Measurements from ENCODE around the gene POC1A. TPM values are rescaled to one million over a fixed set of nuclear protein-coding genes. Genes with fewer than 3 reads are reported as not detected.

The POC1A gene
- total RNA-seq, 2 experiments from 2014 or later = 31.7 to 32.3 TPM

DNA sequence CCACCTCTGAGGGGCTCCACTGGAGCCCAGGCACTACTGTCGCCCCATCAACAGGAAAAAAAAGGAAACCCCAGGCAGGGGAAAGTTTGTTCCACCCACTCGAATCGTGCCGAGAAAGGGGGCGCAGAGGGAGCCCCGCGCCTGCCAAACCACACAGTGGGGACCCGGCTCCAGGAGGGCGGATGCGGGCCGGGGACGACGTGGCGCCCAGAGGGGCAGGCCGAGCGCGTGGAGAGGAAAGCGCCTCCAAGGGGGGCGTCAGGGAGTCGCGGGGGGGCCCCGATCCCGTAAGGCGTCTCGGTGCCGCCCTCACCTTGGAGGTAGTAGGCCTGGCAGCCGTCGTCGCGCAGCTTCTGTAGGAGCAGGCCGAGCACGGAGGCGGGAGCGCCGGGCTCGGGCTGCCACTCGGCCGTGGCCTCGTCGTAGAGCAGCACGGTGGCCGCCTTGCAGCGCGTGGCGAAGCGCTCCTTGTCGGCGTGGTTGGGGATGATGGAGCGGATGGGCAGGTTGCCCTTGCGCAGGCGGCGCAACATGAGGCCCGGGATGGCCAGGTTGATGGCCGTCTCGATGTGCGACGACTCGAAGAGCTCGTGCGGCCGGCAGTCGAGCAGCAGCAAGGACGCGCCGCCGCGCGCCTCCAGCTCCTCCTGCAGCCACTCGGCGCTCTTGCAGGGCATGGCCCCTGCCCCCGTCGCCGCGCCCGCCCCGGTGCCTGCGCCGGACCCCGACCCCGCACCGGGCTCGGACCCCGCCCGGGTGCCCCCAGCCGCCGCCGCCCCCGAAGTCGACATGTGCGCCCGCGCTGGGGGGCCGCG, 98.5 kb downstream of the POC1A start:
- DNase-seq = peak; percentile 56
- Mint-ChIP-seq H3K4me3 (peak overlapping the region; percentile 86), H3K4me1 (ENCODE audit: low read depth) (peaks cover 43% of the 10 kb centered on the region), H3K36me3 (ENCODE audit: low read depth) (peaks cover 34% of the 10 kb centered on the region), H3K27ac (peak overlapping the region; percentile 89), H3K9me3 (ENCODE audit: insufficient read depth) (no peaks in the 10 kb centered on the region), H3K27me3 (ENCODE audit: low read depth) (no peaks in the 10 kb centered on the region)
- CTCF ChIA-PET = interaction anchor here (0.7 to 2.8 kb wide), 16 partner anchors 9 to 162 kb away, joined by 3 to 36 read pairs (median 5); partner anchors contain the start of genes ABHD14B, ACY1, POC1A and RPL29
- peak; percentile 20 for ATAC-seq
- POLR2A ChIA-PET = interaction anchor here (0.8 to 1.7 kb wide), 4 partner anchors 10 to 113 kb away, joined by 4 to 11 read pairs (median 6); partner anchors contain the start of genes POC1A and RPL29

DNA sequence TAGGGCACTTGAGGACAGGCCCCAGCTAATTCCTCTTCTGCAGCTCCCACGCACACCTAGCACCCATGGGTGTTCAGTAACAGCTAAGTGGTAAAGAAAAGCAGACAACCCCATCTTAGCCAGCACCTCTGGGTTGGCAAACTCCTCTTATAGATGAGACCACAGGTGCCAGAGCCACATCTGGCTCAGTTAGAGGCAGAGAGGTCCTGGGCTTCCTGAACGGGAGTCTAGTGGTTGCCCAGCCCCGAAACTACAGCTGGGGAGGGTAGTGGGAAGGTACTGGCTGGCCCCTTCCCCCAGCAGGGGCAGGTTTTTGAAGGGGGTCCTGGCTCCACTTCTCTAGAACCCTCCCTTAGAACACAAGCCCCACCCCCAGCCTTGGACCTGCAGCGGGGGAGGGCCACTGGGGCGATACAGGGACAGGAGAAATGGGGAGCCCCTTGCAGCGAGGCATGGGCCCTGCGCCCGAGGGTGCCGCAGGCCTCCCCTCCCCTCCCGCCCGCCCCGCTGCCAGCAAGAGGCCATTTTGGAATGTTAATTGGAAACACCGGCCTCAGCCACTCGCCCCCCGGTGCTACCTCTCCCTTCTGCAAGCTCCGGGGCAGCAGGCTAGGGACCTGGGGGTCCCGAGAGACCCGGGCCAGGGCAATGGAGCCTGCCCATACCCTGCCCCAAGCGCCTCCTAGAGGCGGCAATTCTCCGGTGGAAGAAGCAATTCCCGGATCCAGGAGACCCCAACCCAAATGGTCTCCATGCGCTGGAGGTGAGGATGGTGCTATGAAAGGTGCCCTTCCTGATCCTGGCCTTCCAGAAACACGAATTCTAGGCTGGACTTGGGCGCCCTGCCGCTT, 99.3 kb downstream of the POC1A start:
- CTCF ChIA-PET = interaction anchor here (0.9 to 4.2 kb wide), 8 partner anchors 31 to 112 kb away, joined by 4 to 56 read pairs (median 8); partner anchors contain the start of gene RPL29
- DNase-seq (peak; percentile 37), ATAC-seq (no peak)
- peak overlapping the region; percentile 89 for H3K27ac Mint-ChIP-seq
- peaks cover 46% of the 10 kb centered on the region for H3K4me1 Mint-ChIP-seq (ENCODE audit: low read depth)
- peak overlapping the region; percentile 86 for H3K4me3 Mint-ChIP-seq
- POLR2A ChIA-PET = interaction anchor here (0.8 kb wide), 1 partner anchor 112 kb away, joined by 4 read pairs; no protein-coding TSS in a partner anchor
- no peaks in the 10 kb centered on the region for H3K9me3 Mint-ChIP-seq (ENCODE audit: insufficient read depth)
- peaks cover 41% of the 10 kb centered on the region for H3K36me3 Mint-ChIP-seq (ENCODE audit: low read depth)
- no peaks in the 10 kb centered on the region for H3K27me3 Mint-ChIP-seq (ENCODE audit: low read depth)

DNA sequence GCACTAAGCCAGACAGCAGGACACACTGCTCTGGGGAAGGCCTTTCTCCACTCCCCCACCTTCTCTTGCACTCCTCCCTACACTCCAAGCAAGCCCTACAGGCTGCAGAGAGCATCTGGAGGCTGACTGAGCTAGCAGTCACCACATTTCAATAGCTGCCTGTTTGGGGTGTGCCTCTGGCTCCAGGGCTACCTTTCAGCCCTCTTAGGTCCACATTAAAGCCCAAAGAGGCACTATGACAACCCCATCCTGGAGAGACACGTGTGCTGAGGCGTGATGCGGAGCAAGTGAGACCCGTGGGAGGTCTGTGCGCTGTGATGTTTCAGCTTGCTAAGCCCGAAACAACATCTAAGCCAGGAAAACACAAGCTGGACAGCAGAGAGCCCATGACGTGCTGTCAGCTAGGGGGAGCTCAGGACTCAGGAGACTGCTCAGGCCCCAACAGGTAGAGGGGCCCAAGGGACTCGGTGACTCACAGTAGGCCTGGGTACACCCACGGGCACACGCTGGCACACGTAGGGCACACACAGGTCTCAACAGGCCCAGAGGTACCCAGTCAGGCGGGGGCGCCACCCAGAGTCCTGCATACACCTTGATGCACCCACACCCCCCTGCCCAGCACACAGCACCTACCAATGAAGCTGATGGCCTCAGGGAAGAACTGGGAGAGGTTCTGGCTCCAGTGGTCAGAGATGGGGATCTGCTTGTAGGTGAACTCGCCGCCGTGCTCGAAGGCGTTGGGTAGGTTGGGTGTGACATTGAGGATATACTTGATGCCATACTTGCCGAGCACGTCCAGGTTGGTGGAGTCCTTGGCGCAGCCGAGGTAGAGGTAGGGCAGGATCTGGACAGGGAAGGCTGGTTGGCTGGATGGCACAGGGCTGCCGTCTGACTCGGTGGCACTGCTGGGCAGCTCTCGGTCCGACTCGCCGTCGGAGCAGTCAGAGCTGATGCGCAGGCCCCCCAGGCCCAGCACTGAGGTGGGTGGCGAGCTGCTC, 100.6 kb downstream of the POC1A start:
- Mint-ChIP-seq H3K4me1 (ENCODE audit: low read depth) (peaks cover 46% of the 10 kb centered on the region), H3K27me3 (ENCODE audit: low read depth) (no peaks in the 10 kb centered on the region), H3K36me3 (ENCODE audit: low read depth) (peaks cover 51% of the 10 kb centered on the region), H3K4me3 (peak overlapping the region; percentile 86), H3K27ac (peak overlapping the region; percentile 87), H3K9me3 (ENCODE audit: insufficient read depth) (no peaks in the 10 kb centered on the region)
- ChIA-PET CTCF (interaction anchor here (0.8 to 4.2 kb wide), 25 partner anchors 8 to 664 kb away, joined by 3 to 56 read pairs (median 5); partner anchors contain the start of genes ABHD14B, ACY1, PARP3 and POC1A), POLR2A (interaction anchor here (0.7 to 1.0 kb wide), 4 partner anchors 9 to 226 kb away, joined by 3 read pairs; partner anchors contain the start of genes ACY1 and RPL29)
- DNase-seq (peak; percentile 61), ATAC-seq (peak; percentile 14)

DNA sequence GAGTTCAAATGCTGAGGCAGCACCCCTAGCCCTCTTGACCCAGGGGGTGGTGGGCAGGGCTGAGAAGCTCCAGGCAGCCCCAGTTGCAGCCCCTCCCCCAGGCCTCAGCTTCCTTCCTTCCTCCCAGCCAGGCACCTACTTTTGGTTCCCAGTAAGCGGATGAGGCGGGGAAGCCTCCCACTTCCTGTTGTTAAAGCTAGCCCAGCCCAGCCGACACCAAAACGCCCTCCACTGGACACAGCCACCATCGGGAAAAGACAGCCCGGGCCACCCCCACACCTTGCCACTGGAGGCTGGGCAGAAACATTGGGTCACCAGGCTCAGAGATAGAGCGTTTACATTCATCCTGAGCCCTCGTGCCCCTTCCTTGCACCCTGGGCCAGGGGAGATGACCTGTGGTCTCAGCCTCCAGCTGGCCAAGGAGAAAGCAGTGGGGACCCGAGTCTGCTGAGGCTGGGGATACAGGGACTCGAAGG, 101.4 kb downstream of the POC1A start:
- ChIA-PET CTCF (interaction anchor here (1.0 to 4.2 kb wide), 24 partner anchors 8 to 334 kb away, joined by 3 to 56 read pairs (median 5); partner anchors contain the start of genes ABHD14B, ACY1, PARP3 and POC1A), POLR2A (interaction anchor here (0.6 to 1.0 kb wide), 4 partner anchors 10 to 78 kb away, joined by 3 read pairs; partner anchors contain the start of genes ACY1 and RPL29)
- H3K9me3 Mint-ChIP-seq (ENCODE audit: insufficient read depth) = no peaks in the 10 kb centered on the region
- peak overlapping the region; percentile 86 for H3K4me3 Mint-ChIP-seq
- H3K36me3 Mint-ChIP-seq (ENCODE audit: low read depth) = peaks cover 51% of the 10 kb centered on the region
- ATAC-seq (no peak), DNase-seq (peak; percentile 66)
- peak overlapping the region; percentile 87 for H3K27ac Mint-ChIP-seq
- no peaks in the 10 kb centered on the region for H3K27me3 Mint-ChIP-seq (ENCODE audit: low read depth)
- H3K4me1 Mint-ChIP-seq (ENCODE audit: low read depth) = peaks cover 44% of the 10 kb centered on the region

DNA sequence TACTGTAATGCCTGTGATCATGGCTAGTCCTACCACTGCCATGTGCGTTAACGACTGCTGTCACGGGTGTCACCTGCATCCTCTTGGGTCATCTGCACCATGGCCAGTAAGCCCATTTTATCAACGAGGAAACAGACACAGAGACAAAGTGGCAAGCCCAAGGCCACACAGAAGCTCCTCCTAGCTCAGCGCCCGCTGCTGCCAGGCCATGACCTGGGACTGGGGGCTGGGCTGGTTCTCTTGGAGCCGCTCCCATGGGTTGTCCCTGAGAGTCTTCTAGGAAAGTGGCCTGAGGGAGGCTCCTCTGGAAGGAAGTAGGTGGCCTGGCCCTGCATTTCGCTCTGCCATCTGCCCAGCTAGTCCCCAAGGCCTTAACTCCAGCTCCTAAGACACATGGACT, 102.8 kb downstream of the POC1A start:
- no peak for ATAC-seq
- Mint-ChIP-seq H3K4me1 (ENCODE audit: low read depth) (peaks cover 39% of the 10 kb centered on the region), H3K27ac (peak overlapping the region; percentile 87), H3K4me3 (no peak overlapping the region), H3K27me3 (ENCODE audit: low read depth) (no peaks in the 10 kb centered on the region), H3K9me3 (ENCODE audit: insufficient read depth) (no peaks in the 10 kb centered on the region), H3K36me3 (ENCODE audit: low read depth) (peaks cover 51% of the 10 kb centered on the region)
- DNase-seq = no peak
- ChIA-PET POLR2A (interaction anchor here (1.2 kb wide), 1 partner anchor 56 kb away, joined by 5 read pairs; the partner anchor contains the start of gene RPL29), CTCF (interaction anchor here (0.7 to 4.2 kb wide), 8 partner anchors 10 to 110 kb away, joined by 3 to 56 read pairs (median 5); partner anchors contain the start of genes ABHD14B, ACY1 and RRP9)

DNA sequence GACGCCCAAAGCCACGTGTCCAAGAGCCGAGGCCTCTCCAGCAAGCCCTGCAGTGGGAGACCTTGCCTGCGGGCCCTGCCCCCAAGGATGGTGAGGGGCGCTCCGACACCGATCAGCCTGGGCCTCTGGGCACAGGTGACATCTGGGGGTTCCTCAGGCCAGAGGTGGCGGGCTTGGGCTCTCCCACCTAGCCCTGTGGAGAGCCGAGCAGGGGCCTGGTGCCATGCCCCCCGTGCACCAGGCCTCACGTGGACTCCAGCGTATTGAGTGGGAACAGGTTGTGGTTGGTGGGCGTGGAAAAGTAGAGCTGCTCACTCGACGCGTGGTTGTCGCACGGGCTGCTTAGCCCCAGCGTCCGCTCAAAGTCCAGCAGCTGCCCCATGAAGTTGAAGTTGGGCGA, 103.7 kb downstream of the POC1A start:
- Mint-ChIP-seq H3K4me3 (no peak overlapping the region), H3K27ac (peak overlapping the region; percentile 57), H3K27me3 (ENCODE audit: low read depth) (no peaks in the 10 kb centered on the region), H3K36me3 (ENCODE audit: low read depth) (peaks cover 51% of the 10 kb centered on the region), H3K4me1 (ENCODE audit: low read depth) (peaks cover 39% of the 10 kb centered on the region), H3K9me3 (ENCODE audit: insufficient read depth) (no peaks in the 10 kb centered on the region)
- CTCF ChIA-PET = no interaction called here
- DNase-seq = no peak
- POLR2A ChIA-PET = no interaction called here
- no peak for ATAC-seq

DNA sequence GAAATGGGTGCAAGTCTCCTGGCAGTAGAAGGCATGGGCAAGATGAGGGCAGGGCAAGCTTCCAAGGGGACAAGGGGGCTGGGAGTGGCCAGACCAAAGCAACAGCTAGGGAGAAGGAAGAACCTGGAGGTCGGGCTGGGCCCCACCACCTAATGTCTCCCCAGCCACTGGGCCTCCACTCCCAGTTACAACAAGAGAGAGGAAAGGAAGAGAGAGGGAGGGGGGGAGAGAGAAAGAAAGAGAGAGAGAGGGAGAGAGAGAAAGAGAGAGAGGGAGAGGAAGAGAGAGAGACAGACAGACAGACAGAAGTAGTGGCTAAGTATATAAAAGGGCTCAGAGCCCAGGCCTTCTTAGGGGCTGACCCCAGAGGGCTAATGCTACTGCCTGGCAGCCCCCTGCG, 104.7 kb downstream of the POC1A start:
- ChIA-PET CTCF (no interaction called here), POLR2A (no interaction called here)
- peaks cover 36% of the 10 kb centered on the region for H3K4me1 Mint-ChIP-seq (ENCODE audit: low read depth)
- H3K36me3 Mint-ChIP-seq (ENCODE audit: low read depth) = peaks cover 48% of the 10 kb centered on the region
- DNase-seq (no peak), ATAC-seq (no peak)
- no peak overlapping the region for H3K4me3 Mint-ChIP-seq
- peak overlapping the region; percentile 23 for H3K27ac Mint-ChIP-seq
- H3K27me3 Mint-ChIP-seq (ENCODE audit: low read depth) = no peaks in the 10 kb centered on the region
- H3K9me3 Mint-ChIP-seq (ENCODE audit: insufficient read depth) = no peaks in the 10 kb centered on the region

DNA sequence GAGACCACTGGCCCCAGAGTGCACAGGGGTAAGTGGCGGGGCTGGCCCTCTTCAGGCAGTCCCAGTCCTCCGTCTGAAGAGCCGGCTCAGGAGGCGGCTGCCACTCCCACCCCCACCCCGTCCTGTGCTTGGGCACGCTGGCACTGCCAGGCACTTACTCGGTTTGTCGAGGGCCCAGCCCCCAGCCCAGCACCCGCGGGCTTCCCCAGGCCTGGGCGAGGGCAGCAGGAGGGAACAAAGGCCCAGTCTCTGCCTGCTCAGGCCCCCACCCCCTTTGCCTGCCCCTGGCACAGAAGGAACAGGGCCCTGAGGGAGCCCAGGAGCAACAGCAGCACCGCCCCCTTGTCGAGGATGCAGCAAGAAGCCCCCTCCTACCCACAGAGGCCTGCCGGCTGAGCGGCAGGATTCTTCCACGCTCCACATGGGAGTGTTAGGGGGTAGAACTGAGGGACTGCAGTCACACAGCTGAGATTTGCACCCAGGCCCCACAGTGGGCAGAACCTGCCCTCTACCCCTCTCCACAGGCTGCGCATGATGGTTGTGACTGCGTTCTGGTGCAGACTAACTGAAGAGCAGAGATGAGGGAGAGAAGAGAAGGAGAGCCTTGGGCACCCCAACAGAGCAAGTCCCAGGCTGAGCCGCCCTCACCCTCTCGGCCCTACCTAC, 106.8 kb downstream of the POC1A start:
- ChIA-PET CTCF (no interaction called here), POLR2A (interaction anchor here (0.5 kb wide), 1 partner anchor 401 kb away, joined by 3 read pairs; no protein-coding TSS in a partner anchor)
- H3K9me3 Mint-ChIP-seq (ENCODE audit: insufficient read depth) = no peaks in the 10 kb centered on the region
- H3K4me3 Mint-ChIP-seq = no peak overlapping the region
- H3K36me3 Mint-ChIP-seq (ENCODE audit: low read depth) = peaks cover 29% of the 10 kb centered on the region
- ATAC-seq (no peak), DNase-seq (no peak)
- H3K4me1 Mint-ChIP-seq (ENCODE audit: low read depth) = peaks cover 15% of the 10 kb centered on the region
- H3K27ac Mint-ChIP-seq = no peak overlapping the region
- H3K27me3 Mint-ChIP-seq (ENCODE audit: low read depth) = no peaks in the 10 kb centered on the region

DNA sequence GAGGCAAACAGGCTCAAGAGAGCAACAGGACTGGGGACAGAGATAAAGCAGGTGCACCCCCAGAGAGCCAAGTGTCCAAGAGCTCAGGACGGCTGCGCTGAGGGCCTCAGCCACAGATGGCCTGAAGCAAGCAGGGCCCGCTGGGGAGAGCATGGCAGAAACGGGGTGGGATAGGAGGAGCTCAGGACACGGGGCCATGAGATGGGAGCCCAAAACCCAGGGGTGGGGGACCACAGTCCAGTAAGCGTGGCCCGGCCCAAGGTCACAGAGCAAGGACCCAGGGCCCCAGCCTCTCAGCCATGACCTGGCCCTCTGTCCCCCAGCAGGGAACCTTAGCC, 107.4 kb downstream of the POC1A start:
- CTCF ChIA-PET = interaction anchor here (1.2 kb wide), 1 partner anchor 9 kb away, joined by 3 read pairs; the partner anchor contains the start of gene DUSP7
- Mint-ChIP-seq H3K4me1 (ENCODE audit: low read depth) (peaks cover 9% of the 10 kb centered on the region), H3K4me3 (no peak overlapping the region), H3K27me3 (ENCODE audit: low read depth) (no peaks in the 10 kb centered on the region), H3K27ac (peak overlapping the region; percentile 22), H3K9me3 (ENCODE audit: insufficient read depth) (no peaks in the 10 kb centered on the region), H3K36me3 (ENCODE audit: low read depth) (peaks cover 24% of the 10 kb centered on the region)
- ATAC-seq (no peak), DNase-seq (no peak)
- POLR2A ChIA-PET = interaction anchor here (0.5 kb wide), 1 partner anchor 401 kb away, joined by 3 read pairs; no protein-coding TSS in a partner anchor
